CD4-positive, alpha-beta T cell (primary cell): ENCODE data around the gene SQSTM1. TPM values are rescaled to one million over a fixed set of nuclear protein-coding genes. Genes with fewer than 3 reads are reported as not detected.

Experiments used
- ATAC-seq: fragments of 200-7000 bp; cut with Tn5 transposase; one replicate; pipeline ENCODE4 v1.10.0; 2022; ENCODE audit warnings: mild to moderate bottlenecking; ENCODE audit not compliant: poor library complexity
- CTCF ChIA-PET: fragments of 350-600 bp; sonication (Branson Sonifier 250); formaldehyde crosslinking; loops from one replicate; lab custom pipeline; 2021; ENCODE audit warnings: antibody characterized with exemption, inconsistent platforms; lab: Charles Lee
- POLR2A ChIA-PET: fragments of 350-600 bp; sonication (Branson Sonifier 250); formaldehyde crosslinking; loops from one replicate; lab custom pipeline; 2021; ENCODE audit warnings: antibody characterized with exemption, inconsistent platforms; lab: Charles Lee
- DNase-seq, 14 experiments: peaks; one replicate each; pipeline ENCODE4 v3.0.0-alpha.2; 2013 to 2020; ENCODE audit warnings: mixed read lengths in 2 of 14
- H3K27ac ChIP-seq, 2 donors: one replicate each; pipeline versions ENCODE4 v1.5.1 to v1.7.0; 2013; ENCODE audit warnings: low read length in 2 of 2, low read depth in 1 of 2, mild to moderate bottlenecking in 1 of 2
- H3K27me3 ChIP-seq, 2 experiments: 1 replicate in 1 of 2; 2 replicates in 1 of 2; pipeline versions ENCODE4 v1.6.1 to v1.7.0; 2013; ENCODE audit warnings: low read length in 2 of 2, control low read depth in 1 of 2, mild to moderate bottlenecking in 1 of 2, moderate library complexity in 1 of 2; ENCODE audit not compliant: insufficient read depth in 2 of 2, control insufficient read depth in 1 of 2
- H3K36me3 ChIP-seq: one replicate; pipeline ENCODE4 v1.6.1; 2013; ENCODE audit warnings: low read length, control low read depth; ENCODE audit not compliant: insufficient read depth
- H3K4me1 ChIP-seq: one replicate; pipeline ENCODE4 v1.6.1; 2013; ENCODE audit warnings: low read length, control low read depth; ENCODE audit not compliant: insufficient read depth
- H3K4me3 ChIP-seq: one replicate; pipeline ENCODE4 v1.5.1; 2013; ENCODE audit warnings: mild to moderate bottlenecking, low read length, moderate library complexity
- H3K9me3 ChIP-seq, 2 experiments: 1 replicate in 1 of 2; 2 replicates in 1 of 2; pipeline versions ENCODE4 v1.6.1 to v1.7.0; 2013; ENCODE audit warnings: low read length in 2 of 2, mild to moderate bottlenecking in 2 of 2, control low read depth in 1 of 2, moderate library complexity in 1 of 2; ENCODE audit not compliant: control insufficient read depth in 1 of 2, insufficient read depth in 1 of 2
- H3K27ac Mint-ChIP-seq: one replicate; pipeline ENCODE4 v1.8.0; 2020; ENCODE audit warnings: mixed read lengths
- H3K27me3 Mint-ChIP-seq: one replicate; pipeline ENCODE4 v1.8.0; 2021; ENCODE audit warnings: mixed read lengths
- H3K36me3 Mint-ChIP-seq: one replicate; pipeline ENCODE4 v1.8.0; 2021; ENCODE audit warnings: low read depth, mixed read lengths
- H3K4me1 Mint-ChIP-seq: one replicate; pipeline ENCODE4 v1.8.0; 2021; ENCODE audit warnings: low read depth, mixed read lengths
- H3K4me3 Mint-ChIP-seq: one replicate; pipeline ENCODE4 v1.8.0; 2020; ENCODE audit warnings: mild to moderate bottlenecking, mixed read lengths
- H3K9me3 Mint-ChIP-seq: one replicate; pipeline ENCODE4 v1.8.0; 2020; ENCODE audit warnings: mixed read lengths
- intact Hi-C, 2 experiments: fragments of 100-400 bp; cut with DNase I in 1 of 2; cut with micrococcal nuclease in 1 of 2; formaldehyde crosslinking; loops; one replicate each; pipeline versions ENCODE4 v1.15.1 to v1.9.0; 2023 to 2025; cut with DNase I, micrococcal nuclease
- total RNA-seq, 174 experiments: library from RNA in 2 of 174; stranded (reverse) in 2 of 174; gene quantifications; one replicate each; pipeline ENCODE4 v1.2.3 and lab custom pipeline; 2021 to 2026
- TF ChIP-seq, protein P1 (sequence below): fragments of 200-600 bp; IDR thresholded peaks from one replicate; pipeline ENCODE4 v1.8.0; 2022; ENCODE audit warnings: antibody characterized with exemption, mild to moderate bottlenecking

The SQSTM1 gene
- total RNA-seq, 2 experiments from 2014 or later, result 260 to 267 TPM

DNA sequence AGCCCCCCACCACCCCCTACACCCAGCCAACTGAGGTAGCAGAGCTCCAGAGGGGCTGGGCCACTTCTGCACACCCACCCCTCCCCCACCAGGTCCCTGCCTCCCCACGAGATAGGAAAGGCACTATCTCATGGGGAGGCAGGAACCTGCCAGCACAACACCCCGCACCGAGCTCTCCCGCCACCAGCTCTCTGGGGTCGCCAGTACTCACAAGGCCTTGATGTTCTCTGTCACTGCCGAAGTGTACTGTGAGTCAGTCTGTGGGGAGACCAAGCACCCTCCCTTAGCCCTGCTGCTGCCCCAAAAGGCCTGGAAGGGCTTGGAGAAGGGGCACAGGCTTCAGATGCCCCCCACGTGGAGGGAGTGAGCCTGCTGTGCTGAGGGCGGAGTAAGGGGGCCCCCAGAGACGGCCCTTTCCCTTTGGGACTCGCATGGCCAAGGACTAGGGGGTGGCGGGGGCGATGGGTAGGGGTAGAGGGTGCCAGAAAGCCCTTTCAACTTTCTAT, 20.0 kb upstream of the SQSTM1 start:
- ATAC-seq (no peak), DNase-seq (no peak)
- H3K27ac ChIP-seq, result no peak overlapping the region
- Mint-ChIP-seq H3K27ac (no peak overlapping the region), H3K36me3 (peaks cover 32% of the 10 kb centered on the region), H3K4me1 (peaks cover 44% of the 10 kb centered on the region), H3K9me3 (no peaks in the 10 kb centered on the region), H3K4me3 (no peak overlapping the region), H3K27me3 (no peaks in the 10 kb centered on the region)
- no peak overlapping the region for H3K4me3 ChIP-seq
- peaks cover 52% of the 10 kb centered on the region for H3K4me1 ChIP-seq
- H3K36me3 ChIP-seq, result peaks cover 28% of the 10 kb centered on the region
- intact Hi-C loops, result loop anchor here (2.0 to 10.0 kb wide), 5 partner anchors 54 to 494 kb away; partner anchors contain the start of genes MAPK9 (in 1 of the 2) and MRNIP (in 1 of the 2)
- no peaks in the 10 kb centered on the region for H3K27me3 ChIP-seq
- H3K9me3 ChIP-seq, result no peaks in the 10 kb centered on the region
- TF ChIP-seq, protein P1, sequence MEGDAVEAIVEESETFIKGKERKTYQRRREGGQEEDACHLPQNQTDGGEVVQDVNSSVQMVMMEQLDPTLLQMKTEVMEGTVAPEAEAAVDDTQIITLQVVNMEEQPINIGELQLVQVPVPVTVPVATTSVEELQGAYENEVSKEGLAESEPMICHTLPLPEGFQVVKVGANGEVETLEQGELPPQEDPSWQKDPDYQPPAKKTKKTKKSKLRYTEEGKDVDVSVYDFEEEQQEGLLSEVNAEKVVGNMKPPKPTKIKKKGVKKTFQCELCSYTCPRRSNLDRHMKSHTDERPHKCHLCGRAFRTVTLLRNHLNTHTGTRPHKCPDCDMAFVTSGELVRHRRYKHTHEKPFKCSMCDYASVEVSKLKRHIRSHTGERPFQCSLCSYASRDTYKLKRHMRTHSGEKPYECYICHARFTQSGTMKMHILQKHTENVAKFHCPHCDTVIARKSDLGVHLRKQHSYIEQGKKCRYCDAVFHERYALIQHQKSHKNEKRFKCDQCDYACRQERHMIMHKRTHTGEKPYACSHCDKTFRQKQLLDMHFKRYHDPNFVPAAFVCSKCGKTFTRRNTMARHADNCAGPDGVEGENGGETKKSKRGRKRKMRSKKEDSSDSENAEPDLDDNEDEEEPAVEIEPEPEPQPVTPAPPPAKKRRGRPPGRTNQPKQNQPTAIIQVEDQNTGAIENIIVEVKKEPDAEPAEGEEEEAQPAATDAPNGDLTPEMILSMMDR, result no peak
- CTCF ChIA-PET, result interaction anchor here (1.7 kb wide), 1 partner anchor 47 kb away, joined by 4 read pairs; no protein-coding TSS in a partner anchor
- POLR2A ChIA-PET, result interaction anchor here (4.1 kb wide), 1 partner anchor 19 kb away, joined by 23 read pairs; the partner anchor contains the start of gene SQSTM1

DNA sequence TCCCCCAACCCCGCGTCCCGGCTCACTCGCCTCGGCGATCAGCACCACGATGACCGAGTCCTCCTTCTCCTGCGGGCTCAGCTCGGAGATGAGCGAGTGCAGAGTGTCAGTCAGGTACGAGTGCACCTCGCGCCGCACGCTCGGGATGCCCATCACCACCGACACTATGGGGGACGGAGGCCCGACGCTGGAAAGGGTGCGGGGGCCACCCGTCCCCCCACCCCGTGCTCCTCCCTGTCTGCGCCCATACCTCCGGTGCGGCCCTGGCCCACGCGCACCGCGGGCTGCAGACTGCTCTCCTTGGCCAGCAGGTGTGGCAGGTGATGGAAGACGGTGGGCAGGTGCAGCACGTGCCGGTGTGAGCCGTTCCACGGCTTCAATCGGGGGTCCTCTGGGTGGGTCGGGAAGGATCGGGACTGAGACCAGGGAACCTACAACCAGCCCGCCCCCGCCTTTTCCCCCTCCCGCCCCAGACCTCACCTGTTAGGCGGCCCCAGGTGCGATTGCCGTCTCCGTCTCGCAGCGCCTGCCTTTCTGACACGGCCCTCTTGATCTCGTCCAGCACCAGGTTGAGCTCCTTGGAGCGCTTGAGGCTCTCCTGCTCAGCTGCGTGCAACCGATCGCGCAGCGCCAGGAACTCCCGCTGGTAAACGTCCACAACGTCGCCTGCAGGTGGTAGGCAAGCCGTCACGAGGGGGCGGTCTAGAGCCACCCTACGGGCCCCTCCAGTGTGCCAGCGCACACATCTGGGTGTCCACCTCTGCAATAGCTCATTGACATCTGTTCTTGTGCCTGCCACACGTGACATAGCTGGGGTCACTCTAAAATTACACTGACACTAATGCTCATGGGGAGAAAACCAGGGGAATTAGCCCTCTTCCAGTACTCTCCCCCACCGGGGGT, 19.1 kb upstream of the SQSTM1 start:
- TF ChIP-seq, protein P1, result peak; percentile 84
- Histone ChIP-seq H3K36me3 (peaks cover 28% of the 10 kb centered on the region), H3K9me3 (no peaks in the 10 kb centered on the region), H3K27ac (no peak overlapping the region), H3K4me1 (peaks cover 48% of the 10 kb centered on the region), H3K27me3 (no peaks in the 10 kb centered on the region), H3K4me3 (no peak overlapping the region)
- peak; percentile 74 to 92 (median 84) for DNase-seq
- intact Hi-C loops, result loop anchor here (1.0 to 10.0 kb wide), 6 partner anchors 53 to 493 kb away; partner anchors contain the start of genes MAPK9 (in 1 of the 2), MRNIP (in 1 of the 2) and TBC1D9B (in 1 of the 2)
- ChIA-PET POLR2A (interaction anchor here (0.6 to 4.1 kb wide), 7 partner anchors 13 to 188 kb away, joined by 3 to 23 read pairs (median 3); partner anchors contain the start of genes MAML1 and SQSTM1), CTCF (interaction anchor here (0.6 to 1.7 kb wide), 29 partner anchors 10 to 290 kb away, joined by 3 to 27 read pairs (median 3); partner anchors contain the start of genes MAML1, SQSTM1 and TBC1D9B)
- peak overlapping the region; percentile 43 for H3K27ac Mint-ChIP-seq
- peaks cover 43% of the 10 kb centered on the region for H3K4me1 Mint-ChIP-seq
- H3K36me3 Mint-ChIP-seq, result peaks cover 32% of the 10 kb centered on the region
- no peaks in the 10 kb centered on the region for H3K27me3 Mint-ChIP-seq
- H3K4me3 Mint-ChIP-seq, result peak overlapping the region; percentile 85
- no peaks in the 10 kb centered on the region for H3K9me3 Mint-ChIP-seq
- ATAC-seq, result peak; percentile 69

DNA sequence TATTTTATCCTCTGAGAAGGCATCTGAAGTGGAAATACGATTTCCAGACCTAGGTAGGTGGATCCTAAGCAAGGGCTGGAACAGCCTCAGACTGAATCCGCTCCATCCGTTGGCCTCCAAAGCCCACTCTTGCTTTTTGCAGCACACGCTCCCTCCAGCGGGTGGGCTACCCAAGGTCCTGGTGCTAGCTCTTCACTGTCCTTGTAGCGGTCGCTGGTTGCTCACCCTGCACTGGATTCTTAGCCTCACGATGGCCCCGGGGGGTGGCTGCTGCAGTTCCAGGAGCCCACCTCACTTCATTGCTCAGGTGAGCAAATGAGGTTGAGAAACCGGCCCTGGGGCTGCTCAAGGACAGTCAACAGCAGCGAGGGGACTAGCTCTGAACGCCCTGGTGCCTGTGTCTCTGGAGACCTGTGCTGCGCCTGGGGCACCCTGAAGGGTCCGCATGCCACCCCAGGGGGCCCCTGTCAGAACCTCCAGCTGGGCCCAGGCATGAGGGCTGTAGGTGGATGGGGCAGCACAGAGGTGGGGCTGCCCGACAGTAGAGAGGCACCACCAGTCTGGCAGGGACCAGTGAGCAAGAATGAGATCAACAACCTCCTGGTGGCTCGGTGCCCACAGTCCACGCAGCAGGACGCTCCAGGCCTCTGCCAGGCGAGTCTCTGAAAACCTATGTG, 18.4 kb upstream of the SQSTM1 start:
- Mint-ChIP-seq H3K4me3 (no peak overlapping the region), H3K4me1 (peaks cover 35% of the 10 kb centered on the region), H3K36me3 (peaks cover 24% of the 10 kb centered on the region), H3K27ac (peak overlapping the region; percentile 58), H3K9me3 (no peaks in the 10 kb centered on the region), H3K27me3 (no peaks in the 10 kb centered on the region)
- DNase-seq, result no peak
- Histone ChIP-seq H3K27ac (no peak overlapping the region), H3K36me3 (peaks cover 28% of the 10 kb centered on the region), H3K9me3 (no peaks in the 10 kb centered on the region), H3K4me3 (no peak overlapping the region), H3K4me1 (peaks cover 47% of the 10 kb centered on the region), H3K27me3 (no peaks in the 10 kb centered on the region)
- ATAC-seq, result no peak
- TF ChIP-seq, protein P1, result no peak
- ChIA-PET CTCF (interaction anchor here (0.6 to 1.7 kb wide), 28 partner anchors 9 to 289 kb away, joined by 3 to 27 read pairs (median 4); partner anchors contain the start of genes MAML1, SQSTM1 and TBC1D9B), POLR2A (interaction anchor here (0.6 to 4.1 kb wide), 7 partner anchors 12 to 188 kb away, joined by 3 to 23 read pairs (median 3); partner anchors contain the start of genes MAML1 and SQSTM1)
- intact Hi-C loops, result loop anchor here (1.0 to 10.0 kb wide), 6 partner anchors 52 to 492 kb away; partner anchors contain the start of genes MAPK9 (in 1 of the 2), MRNIP (in 1 of the 2) and TBC1D9B (in 1 of the 2)
